Endothelial cell of umbilical vein (primary cell): ENCODE results near the gene REL.

Experiments
- EZH2 ChIP-seq: IDR thresholded peaks from 2 replicates; pipeline ENCODE4 v1.6.1; 2012; ENCODE audit warnings: borderline replicate concordance, low read depth, mild to moderate bottlenecking, moderate library complexity, low read length, inconsistent platforms; ENCODE audit not compliant: severe bottlenecking
- POLR2A ChIP-seq: IDR thresholded peaks from 2 replicates; pipeline ENCODE4 v1.6.1; 2012; ENCODE audit warnings: low read depth, mild to moderate bottlenecking, control low read depth, low read length
- TF ChIP-seq, protein P1 (sequence below), 2 donors: IDR thresholded peaks; 1 replicate in 1 of 2; 2 replicates in 1 of 2; pipeline ENCODE4 v1.5.1; 2011; ENCODE audit warnings: low read length in 2 of 2, mild to moderate bottlenecking in 2 of 2, moderate library complexity in 2 of 2, control low read depth in 1 of 2, inconsistent platforms in 1 of 2, low read depth in 1 of 2; ENCODE audit not compliant: insufficient read depth in 1 of 2; ENCODE audit errors: extremely low read depth in 1 of 2
- TF ChIP-seq, protein P2 (sequence below): IDR thresholded peaks from 2 replicates; pipeline ENCODE4 v1.6.1; 2011; ENCODE audit not compliant: insufficient read depth, insufficient read length

DNA sequence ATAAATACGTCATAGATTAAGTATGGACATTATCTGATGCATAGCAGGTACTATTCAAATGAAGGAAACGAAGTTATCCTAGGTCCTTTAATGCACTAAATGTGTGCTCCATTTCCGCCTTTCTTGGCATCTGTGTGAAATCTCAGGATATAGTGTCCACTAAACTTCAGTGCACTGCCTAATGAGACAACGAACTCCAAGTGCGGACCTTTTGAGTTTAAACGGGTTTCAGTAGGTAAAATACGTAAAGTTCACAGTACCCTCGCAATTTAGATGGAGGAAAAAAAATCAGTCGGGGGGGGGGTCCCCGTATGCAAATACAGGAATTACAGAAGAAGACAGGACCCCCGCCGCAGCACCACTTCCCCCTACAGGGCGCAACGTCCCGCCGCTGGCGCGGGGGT is 729 bp upstream of the REL start:
- TF ChIP-seq, protein P1, sequence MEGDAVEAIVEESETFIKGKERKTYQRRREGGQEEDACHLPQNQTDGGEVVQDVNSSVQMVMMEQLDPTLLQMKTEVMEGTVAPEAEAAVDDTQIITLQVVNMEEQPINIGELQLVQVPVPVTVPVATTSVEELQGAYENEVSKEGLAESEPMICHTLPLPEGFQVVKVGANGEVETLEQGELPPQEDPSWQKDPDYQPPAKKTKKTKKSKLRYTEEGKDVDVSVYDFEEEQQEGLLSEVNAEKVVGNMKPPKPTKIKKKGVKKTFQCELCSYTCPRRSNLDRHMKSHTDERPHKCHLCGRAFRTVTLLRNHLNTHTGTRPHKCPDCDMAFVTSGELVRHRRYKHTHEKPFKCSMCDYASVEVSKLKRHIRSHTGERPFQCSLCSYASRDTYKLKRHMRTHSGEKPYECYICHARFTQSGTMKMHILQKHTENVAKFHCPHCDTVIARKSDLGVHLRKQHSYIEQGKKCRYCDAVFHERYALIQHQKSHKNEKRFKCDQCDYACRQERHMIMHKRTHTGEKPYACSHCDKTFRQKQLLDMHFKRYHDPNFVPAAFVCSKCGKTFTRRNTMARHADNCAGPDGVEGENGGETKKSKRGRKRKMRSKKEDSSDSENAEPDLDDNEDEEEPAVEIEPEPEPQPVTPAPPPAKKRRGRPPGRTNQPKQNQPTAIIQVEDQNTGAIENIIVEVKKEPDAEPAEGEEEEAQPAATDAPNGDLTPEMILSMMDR (IDR thresholded peaks at IDR 0.05; ENCODE audit: extremely low read depth in 1 of 2, insufficient read depth in 1 of 2, low read depth in 1 of 2, low read length in 2 of 2): peak; percentile 6 to 24
- TF ChIP-seq POLR2A (no peak), EZH2 (no peak)
- TF ChIP-seq, protein P2, sequence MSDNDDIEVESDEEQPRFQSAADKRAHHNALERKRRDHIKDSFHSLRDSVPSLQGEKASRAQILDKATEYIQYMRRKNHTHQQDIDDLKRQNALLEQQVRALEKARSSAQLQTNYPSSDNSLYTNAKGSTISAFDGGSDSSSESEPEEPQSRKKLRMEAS: no peak
